Coronary artery (tissue), 2 donors: ENCODE results near the gene ORMDL2.

Experiments used
- DNase-seq: peaks from one replicate; pipeline ENCODE4 v3.0.0-alpha.2; 2017; ENCODE audit warnings: low spot score
- H3K27ac ChIP-seq, 2 donors: fragments of 200-600 bp; sonication (generic); one replicate each; pipeline ENCODE4 v1.5.1; 2016 to 2019
- H3K4me3 ChIP-seq: fragments of 200-600 bp; sonication (generic); 2 replicates; pipeline ENCODE4 v1.5.1; 2016; ENCODE audit warnings: mild to moderate bottlenecking, moderate library complexity
- TF ChIP-seq, protein P1 (sequence below): fragments of 200-600 bp; sonication (generic); IDR thresholded peaks from one replicate; pipeline ENCODE4 v1.5.1; 2019; ENCODE audit warnings: antibody characterized with exemption

The ORMDL2 gene

GRCh38 chr12:55815473-55815872, 2.4 kb upstream of the ORMDL2 start:
- Histone ChIP-seq H3K27ac (no peak overlapping the region), H3K4me3 (peak overlapping the region; percentile 87)
- TF ChIP-seq, protein P1, sequence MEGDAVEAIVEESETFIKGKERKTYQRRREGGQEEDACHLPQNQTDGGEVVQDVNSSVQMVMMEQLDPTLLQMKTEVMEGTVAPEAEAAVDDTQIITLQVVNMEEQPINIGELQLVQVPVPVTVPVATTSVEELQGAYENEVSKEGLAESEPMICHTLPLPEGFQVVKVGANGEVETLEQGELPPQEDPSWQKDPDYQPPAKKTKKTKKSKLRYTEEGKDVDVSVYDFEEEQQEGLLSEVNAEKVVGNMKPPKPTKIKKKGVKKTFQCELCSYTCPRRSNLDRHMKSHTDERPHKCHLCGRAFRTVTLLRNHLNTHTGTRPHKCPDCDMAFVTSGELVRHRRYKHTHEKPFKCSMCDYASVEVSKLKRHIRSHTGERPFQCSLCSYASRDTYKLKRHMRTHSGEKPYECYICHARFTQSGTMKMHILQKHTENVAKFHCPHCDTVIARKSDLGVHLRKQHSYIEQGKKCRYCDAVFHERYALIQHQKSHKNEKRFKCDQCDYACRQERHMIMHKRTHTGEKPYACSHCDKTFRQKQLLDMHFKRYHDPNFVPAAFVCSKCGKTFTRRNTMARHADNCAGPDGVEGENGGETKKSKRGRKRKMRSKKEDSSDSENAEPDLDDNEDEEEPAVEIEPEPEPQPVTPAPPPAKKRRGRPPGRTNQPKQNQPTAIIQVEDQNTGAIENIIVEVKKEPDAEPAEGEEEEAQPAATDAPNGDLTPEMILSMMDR = no peak
- DNase-seq = no peak

GRCh38 chr12:55816881-55817344, 928 bp upstream of the ORMDL2 start:
- TF ChIP-seq, protein P1 = no peak
- Histone ChIP-seq H3K27ac (peak overlapping the region; percentile 84 to 95), H3K4me3 (peak overlapping the region; percentile 87)

DNA sequence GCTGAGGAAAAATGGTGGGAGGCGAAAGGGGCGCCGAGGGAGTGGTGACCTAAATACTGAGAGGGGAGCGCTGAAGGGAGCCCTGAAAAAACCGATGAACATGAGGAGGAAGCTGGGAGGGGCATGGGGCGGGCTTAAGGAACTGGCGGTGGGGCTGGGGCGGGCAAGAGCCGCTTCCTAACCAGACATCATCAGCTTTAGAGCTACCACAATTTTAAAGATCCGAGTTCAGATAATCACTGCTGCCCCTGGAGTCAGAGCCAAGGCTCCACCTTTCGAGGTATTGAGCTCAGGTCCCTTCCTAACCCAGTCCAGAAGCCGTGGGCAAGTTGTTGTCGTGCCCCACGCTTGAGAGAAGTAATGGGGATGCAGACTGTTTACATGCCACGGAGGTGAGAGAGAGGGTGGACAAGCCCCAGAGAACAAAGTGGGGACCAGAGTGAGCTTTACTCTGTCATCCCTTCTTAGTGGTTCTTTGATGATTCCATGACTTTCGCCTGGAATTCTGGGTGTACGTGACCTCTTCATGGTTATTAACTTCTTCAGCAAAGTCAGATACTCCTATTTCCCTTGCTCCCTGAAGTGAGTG, 393 bp downstream of the ORMDL2 start:
- DNase-seq = no peak
- peak overlapping the region; percentile 87 for H3K4me3 ChIP-seq
- TF ChIP-seq, protein P1 = no peak
- peak overlapping the region; percentile 67 to 90 for H3K27ac ChIP-seq

More at GRCh38 chr12:55816881-55817344, 928 bp upstream of the ORMDL2 start:
- no peak for DNase-seq

GRCh38 chr12:55818886-55819285, 1.0 kb downstream of the ORMDL2 start:
- TF ChIP-seq, protein P1 = no peak
- Histone ChIP-seq H3K27ac (no peak overlapping the region), H3K4me3 (peak overlapping the region; percentile 87)
- no peak for DNase-seq

DNA sequence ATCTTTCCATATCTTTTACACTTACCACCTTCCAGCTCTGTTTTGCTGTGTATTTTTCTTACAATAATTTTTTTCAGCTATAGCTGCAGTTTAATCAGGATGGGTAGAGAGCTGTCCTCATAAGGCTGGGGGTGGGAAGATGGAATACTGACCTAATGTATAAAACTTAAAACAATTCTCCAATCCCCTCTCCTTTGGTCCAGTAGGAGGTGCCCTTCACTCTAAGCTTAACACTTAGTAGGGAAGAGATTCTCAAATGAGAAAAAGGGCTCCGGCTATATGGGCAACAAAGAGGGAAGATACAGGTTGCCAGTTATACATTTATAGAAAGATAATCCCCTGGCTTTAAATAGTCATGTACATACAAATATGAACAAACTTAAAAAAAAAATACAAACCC, 2.8 kb downstream of the ORMDL2 start:
- no peak overlapping the region for H3K27ac ChIP-seq
- TF ChIP-seq, protein P1 = no peak
- DNase-seq = no peak
- H3K4me3 ChIP-seq = no peak overlapping the region

DNA sequence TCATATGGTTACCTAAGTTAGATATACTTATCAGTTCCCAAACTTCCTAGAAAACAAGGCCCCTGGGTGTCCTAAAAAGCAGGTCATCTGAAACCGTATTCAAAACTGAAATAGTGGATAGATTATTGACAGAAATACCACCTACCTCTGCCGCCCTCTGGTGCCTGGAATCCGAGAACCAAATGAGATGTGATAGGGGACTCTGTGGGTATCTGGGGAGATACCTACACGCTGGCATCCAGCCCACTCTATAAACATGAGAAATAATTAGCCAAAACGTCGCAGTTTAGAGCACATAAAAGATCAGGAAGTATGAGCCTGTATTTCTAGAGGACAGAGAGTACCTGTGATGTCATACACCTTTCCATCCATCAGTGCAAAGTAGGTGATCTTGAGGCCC, 4.4 kb downstream of the ORMDL2 start:
- no peak overlapping the region for H3K27ac ChIP-seq
- TF ChIP-seq, protein P1 = no peak
- DNase-seq = no peak
- H3K4me3 ChIP-seq = no peak overlapping the region

GRCh38 chr12:55823419-55823818, 5.6 kb downstream of the ORMDL2 start:
- Histone ChIP-seq H3K4me3 (no peak overlapping the region), H3K27ac (no peak overlapping the region)
- peak; percentile 5 for DNase-seq
- TF ChIP-seq, protein P1 = no peak
